SK-N-SH treated with all-trans-retinoic acid at 6 μM for 48 hours (cell line): ENCODE results near the gene BACH2.

Experiments
- BACH2 ChIP-seq: fragments of 250-450 bp; sonication (Bioruptor Pico); IDR thresholded peaks from 2 replicates; pipeline ENCODE4 v1.9.0; 2021; ENCODE audit warnings: mild to moderate bottlenecking, borderline replicate concordance
- CSDC2 ChIP-seq: fragments of 250-450 bp; sonication (Bioruptor Pico); IDR thresholded peaks from 2 replicates; pipeline ENCODE4 v1.5.0; 2020; ENCODE audit warnings: mild to moderate bottlenecking, moderate library complexity
- GLIS3 ChIP-seq: fragments of 250-450 bp; sonication (Bioruptor Pico); IDR thresholded peaks from 2 replicates; pipeline ENCODE4 v1.5.0; 2020; ENCODE audit warnings: mild to moderate bottlenecking, moderate library complexity
- ISL1 ChIP-seq: fragments of 250-450 bp; sonication (Bioruptor Pico); IDR thresholded peaks from 2 replicates; pipeline ENCODE4 v2.1.2; 2022; ENCODE audit warnings: mild to moderate bottlenecking, moderate library complexity
- OSR1 ChIP-seq: fragments of 250-450 bp; sonication (Bioruptor Pico); IDR thresholded peaks from 2 replicates; pipeline ENCODE4 v1.8.0; 2022; ENCODE audit warnings: moderate library complexity, mild to moderate bottlenecking, inconsistent platforms
- PPARA ChIP-seq: fragments of 250-450 bp; sonication (Bioruptor Pico); IDR thresholded peaks from 2 replicates; pipeline ENCODE4 v1.5.0; 2020; ENCODE audit warnings: mild to moderate bottlenecking, borderline replicate concordance
- ZFP30 ChIP-seq: fragments of 450-650 bp; formaldehyde crosslinking; IDR thresholded peaks from 2 replicates; pipeline ENCODE4 v1.5.0; 2022; ENCODE audit warnings: mild to moderate bottlenecking, moderate library complexity
- ZNF70 ChIP-seq: fragments of 450-650 bp; formaldehyde crosslinking; IDR thresholded peaks from 2 replicates; pipeline ENCODE4 v1.5.0; 2020; ENCODE audit warnings: mild to moderate bottlenecking, moderate library complexity
- TF ChIP-seq, protein P1 (sequence below): fragments of 250-450 bp; sonication (Bioruptor Pico); IDR thresholded peaks from 2 replicates; pipeline ENCODE4 v1.8.0; 2021; ENCODE audit warnings: low read depth, mild to moderate bottlenecking, moderate library complexity, borderline replicate concordance
- TF ChIP-seq, protein P2 (sequence below): fragments of 250-450 bp; sonication (Bioruptor Pico); IDR thresholded peaks from 2 replicates; pipeline ENCODE4 v1.5.1; 2020; ENCODE audit warnings: low read depth, mild to moderate bottlenecking, moderate library complexity
- TF ChIP-seq, protein P3 (sequence below): fragments of 250-450 bp; sonication (Bioruptor Pico); IDR thresholded peaks from 2 replicates; pipeline ENCODE4 v1.8.0; 2020; ENCODE audit warnings: mild to moderate bottlenecking, moderate library complexity, borderline replicate concordance

GRCh38 chr6:90192857-90193256, 103.8 kb downstream of the BACH2 start:
- TF ChIP-seq, protein P1, sequence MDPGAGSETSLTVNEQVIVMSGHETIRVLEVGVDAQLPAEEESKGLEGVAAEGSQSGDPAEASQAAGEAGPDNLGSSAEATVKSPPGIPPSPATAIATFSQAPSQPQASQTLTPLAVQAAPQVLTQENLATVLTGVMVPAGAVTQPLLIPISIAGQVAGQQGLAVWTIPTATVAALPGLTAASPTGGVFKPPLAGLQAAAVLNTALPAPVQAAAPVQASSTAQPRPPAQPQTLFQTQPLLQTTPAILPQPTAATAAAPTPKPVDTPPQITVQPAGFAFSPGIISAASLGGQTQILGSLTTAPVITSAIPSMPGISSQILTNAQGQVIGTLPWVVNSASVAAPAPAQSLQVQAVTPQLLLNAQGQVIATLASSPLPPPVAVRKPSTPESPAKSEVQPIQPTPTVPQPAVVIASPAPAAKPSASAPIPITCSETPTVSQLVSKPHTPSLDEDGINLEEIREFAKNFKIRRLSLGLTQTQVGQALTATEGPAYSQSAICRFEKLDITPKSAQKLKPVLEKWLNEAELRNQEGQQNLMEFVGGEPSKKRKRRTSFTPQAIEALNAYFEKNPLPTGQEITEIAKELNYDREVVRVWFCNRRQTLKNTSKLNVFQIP (CRISPR knock-in tag), result no peak
- no peak for TF ChIP-seq BACH2
- no peak for TF ChIP-seq ISL1 (CRISPR knock-in tag)
- TF ChIP-seq, protein P2, sequence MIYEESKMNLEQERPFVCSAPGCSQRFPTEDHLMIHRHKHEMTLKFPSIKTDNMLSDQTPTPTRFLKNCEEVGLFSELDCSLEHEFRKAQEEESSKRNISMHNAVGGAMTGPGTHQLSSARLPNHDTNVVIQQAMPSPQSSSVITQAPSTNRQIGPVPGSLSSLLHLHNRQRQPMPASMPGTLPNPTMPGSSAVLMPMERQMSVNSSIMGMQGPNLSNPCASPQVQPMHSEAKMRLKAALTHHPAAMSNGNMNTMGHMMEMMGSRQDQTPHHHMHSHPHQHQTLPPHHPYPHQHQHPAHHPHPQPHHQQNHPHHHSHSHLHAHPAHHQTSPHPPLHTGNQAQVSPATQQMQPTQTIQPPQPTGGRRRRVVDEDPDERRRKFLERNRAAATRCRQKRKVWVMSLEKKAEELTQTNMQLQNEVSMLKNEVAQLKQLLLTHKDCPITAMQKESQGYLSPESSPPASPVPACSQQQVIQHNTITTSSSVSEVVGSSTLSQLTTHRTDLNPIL, result no peak
- TF ChIP-seq CSDC2 (CRISPR knock-in tag), result no peak
- no peak for TF ChIP-seq ZNF70 (CRISPR knock-in tag)
- TF ChIP-seq, protein P3, sequence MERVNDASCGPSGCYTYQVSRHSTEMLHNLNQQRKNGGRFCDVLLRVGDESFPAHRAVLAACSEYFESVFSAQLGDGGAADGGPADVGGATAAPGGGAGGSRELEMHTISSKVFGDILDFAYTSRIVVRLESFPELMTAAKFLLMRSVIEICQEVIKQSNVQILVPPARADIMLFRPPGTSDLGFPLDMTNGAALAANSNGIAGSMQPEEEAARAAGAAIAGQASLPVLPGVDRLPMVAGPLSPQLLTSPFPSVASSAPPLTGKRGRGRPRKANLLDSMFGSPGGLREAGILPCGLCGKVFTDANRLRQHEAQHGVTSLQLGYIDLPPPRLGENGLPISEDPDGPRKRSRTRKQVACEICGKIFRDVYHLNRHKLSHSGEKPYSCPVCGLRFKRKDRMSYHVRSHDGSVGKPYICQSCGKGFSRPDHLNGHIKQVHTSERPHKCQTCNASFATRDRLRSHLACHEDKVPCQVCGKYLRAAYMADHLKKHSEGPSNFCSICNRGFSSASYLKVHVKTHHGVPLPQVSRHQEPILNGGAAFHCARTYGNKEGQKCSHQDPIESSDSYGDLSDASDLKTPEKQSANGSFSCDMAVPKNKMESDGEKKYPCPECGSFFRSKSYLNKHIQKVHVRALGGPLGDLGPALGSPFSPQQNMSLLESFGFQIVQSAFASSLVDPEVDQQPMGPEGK, result no peak
- no peak for TF ChIP-seq ZFP30 (CRISPR knock-in tag)
- no peak for TF ChIP-seq OSR1 (CRISPR knock-in tag)
- TF ChIP-seq GLIS3 (CRISPR knock-in tag), result no peak
- no peak for TF ChIP-seq PPARA (CRISPR knock-in tag)
